Hematopoietic multipotent progenitor cell treated with erythropoietin and hydrocortisone succinate and interleukin-3 and kit ligand, for 15 days (in vitro differentiated cells): Measurements from ENCODE around the gene MRPS18A.

Source experiments
- DNase-seq: peaks from one replicate; pipeline ENCODE4 v3.0.0-alpha.2; 2015; ENCODE audit warnings: low spot score

MRPS18A gene

DNA sequence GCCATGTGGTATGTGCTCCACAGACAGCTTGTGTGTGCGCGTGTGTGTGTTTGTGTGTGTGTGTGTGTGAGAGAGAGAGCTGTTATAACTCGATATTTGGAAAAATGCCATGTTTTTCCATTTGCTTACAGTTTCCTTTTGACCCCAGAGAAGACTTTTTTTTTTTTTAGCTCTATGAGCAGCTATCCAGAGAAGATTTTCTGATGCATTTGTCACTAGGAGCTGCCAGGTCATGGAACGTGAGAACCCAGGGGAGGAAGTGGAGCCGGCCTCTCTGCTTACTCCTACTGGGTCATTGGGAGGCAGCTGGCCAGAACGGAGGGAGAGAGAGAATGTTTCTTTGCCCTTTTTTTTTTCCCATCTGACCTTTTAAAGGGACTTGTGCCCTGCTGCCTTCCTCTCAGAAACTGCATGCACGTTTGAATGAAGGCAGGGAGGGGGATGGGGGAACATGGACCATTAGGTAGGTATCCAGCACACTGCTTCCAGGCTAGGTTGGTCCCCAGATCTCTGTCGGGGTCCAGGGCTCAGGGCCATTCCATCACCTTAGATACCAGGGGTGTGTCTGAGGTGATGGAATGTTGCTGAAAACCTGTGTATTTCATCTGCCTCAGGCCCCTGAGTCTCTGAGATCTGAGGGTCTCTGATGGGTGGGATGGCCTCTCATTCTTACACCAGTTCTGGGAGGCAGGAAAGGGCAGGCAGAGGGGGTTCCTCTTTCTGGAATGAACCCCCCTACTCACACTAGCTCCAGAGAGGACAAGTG, 11.2 kb upstream of the MRPS18A start:
- DNase-seq, result no peak

DNA sequence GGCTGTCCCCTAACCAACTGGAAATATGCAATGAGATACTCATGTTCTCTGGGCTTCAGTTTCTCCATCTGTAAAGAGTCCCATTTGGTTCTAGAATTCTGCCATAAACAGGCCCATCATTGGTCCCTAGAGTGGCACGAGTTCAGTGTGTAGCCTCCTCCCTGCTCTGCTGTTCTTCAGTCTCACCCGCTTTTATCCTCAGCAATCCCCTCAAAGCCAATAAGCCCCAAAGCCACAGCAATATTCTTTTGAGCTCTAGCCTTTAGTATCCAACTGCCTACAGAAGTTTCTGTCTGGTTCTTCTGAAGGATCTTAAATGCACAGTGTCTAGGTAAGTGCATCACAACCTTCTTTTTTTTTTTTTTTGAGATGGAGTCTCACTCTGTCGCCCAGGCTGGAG, 9.8 kb upstream of the MRPS18A start:
- no peak for DNase-seq

DNA sequence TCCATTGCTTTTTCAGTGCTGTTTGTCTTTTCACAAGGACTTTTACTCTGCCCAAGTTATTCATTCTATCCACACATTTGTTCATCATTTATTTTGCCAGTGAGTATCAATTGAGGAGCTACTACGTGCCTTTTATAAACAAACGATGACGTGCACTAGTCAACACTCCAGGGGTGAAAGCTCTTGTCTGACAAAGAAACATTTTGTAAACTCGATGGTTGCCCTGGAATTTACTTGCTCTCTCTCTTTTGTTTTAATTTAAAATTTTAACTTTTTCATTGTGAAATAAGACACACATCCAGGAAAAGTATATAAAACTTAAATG, 8.3 kb upstream of the MRPS18A start:
- DNase-seq, result no peak

DNA sequence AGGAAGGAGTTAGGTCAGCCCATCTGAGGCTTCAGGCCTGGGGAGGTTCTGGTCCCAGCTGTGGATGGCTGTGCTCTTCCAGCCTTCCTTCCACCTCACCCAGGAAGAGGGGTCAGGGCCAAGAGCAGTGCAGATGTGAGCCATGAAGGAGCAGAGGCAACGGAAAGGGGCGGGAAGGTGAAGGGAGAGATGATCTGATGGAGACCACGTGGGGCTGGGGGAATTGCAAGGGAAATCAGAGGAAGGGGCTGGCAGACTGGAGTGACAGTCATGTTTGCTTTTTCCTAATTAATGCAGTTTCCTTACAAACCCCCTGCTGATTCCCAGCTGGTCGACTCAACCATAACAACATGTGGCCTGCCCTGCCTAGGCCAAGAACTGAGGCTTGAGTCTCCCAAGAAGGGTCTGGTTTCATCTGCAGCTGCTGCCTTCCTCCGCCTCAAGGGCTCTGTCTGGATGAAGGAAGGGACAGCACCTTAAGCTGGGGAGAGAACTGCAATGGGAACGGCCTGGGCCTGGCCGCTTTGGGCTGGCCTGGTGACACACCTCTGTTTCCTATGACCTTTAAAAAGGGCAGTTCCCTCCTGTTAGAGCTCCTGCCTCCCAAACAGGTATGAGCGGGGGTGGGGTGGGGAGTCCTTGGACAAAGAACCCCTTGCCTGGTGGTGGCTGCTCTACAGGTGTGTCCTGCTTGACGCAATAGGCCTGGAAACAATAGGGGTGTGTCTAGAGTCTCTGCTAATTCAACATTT, 7.8 kb upstream of the MRPS18A start:
- DNase-seq, result no peak

DNA sequence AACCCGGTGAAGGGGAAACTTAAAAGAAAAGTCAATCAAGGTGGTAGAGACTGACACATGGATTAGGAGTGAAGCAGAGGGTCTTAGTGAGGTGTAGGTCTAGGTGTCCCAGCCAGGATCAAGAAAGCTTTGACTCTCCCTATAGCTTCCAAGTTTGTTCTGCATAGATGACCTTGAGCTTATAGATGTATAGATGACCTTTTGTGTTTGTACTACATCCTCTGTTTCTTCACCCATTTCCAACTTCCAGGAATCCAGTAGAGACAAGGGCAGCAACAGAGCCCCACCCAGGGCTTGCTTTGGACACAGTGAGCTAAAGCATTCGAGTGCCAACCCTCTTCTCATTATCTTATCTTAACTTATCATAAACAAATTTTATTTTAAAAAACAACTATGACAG, 1.8 kb upstream of the MRPS18A start:
- DNase-seq, result no peak

DNA sequence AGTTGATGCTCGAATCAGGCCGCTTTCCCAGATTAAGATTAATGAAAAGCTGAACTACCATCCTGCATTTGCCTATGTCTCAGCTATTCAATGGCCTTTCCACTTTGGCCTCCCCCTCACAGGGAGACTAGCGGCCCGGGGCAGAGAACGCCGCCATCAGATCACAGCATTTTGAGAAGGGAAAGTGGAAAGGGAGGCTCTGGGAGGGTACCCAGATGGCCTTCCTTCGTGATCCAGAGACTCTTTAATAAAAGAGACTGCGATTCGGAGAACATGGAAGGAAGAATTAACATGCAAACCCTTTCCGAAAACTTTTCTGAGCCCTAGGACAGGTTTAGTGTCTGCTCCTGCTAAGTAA, 533 bp downstream of the MRPS18A start:
- DNase-seq, result no peak

DNA sequence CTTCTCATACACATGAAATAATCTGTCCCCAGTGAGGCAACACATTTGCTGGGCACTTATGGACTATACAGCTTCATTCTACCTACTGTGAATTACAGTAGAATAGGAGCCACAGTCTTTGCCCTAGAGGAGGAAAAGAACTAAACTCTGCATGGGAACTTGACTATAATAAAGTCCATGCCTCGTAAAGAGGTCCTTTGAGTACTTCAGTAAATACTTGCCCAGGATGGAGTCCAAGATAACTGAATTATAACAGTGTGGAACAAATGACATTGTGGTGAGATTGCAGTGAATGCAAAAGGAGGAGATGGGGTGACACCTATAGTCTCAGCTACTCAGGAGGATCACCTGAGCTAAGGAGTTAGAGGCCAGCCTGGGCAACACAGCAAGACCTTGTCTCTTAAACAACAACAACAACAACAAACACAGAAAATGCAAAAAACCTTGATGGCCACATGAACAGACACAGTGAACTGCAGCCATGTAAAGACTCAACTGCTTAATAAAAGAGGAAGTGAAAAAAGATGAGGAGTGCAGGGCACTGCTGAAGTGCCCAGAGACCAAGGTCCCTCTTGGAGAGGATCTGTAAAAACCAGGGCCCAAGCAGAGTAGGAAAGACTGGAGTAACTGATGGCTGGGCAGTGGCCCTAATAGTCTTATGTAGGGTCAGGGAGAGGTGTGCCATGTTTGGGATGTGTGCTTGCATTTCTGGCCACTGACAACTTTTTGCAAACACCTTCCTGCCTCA, 3.7 kb downstream of the MRPS18A start:
- DNase-seq, result no peak

DNA sequence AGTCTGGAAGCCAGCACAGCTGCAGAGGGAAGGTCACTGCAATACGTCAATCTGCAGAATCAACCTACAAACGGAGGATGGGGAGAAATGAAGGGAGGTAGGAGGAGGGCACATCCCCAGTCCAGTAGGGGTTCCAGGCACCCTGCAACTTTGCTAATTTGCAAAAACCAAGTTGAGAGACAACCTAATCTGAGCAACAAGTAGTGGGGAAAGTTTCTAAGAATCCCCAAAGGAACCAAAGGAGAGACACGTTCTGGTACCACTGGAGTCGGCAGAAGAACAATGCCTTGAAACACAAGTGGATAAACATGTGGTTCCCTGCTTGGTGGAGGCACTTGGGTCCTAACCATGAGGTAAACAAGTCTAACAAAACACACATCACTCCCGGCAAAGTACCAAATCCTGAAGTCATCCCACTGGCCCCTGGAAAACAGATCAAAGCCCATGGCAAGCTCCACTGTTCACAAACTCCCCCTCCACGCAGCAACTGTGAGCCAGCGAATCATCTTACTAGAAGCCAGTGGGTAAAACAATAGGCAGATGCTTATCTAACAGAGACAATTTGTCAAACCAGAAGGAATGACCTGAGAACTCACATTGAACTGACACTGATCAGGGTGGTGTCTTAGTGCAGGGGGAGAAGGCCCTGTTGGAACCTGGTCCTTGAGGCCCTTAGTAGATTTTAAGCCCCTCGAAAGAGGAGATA, 4.7 kb downstream of the MRPS18A start:
- DNase-seq, result no peak

DNA sequence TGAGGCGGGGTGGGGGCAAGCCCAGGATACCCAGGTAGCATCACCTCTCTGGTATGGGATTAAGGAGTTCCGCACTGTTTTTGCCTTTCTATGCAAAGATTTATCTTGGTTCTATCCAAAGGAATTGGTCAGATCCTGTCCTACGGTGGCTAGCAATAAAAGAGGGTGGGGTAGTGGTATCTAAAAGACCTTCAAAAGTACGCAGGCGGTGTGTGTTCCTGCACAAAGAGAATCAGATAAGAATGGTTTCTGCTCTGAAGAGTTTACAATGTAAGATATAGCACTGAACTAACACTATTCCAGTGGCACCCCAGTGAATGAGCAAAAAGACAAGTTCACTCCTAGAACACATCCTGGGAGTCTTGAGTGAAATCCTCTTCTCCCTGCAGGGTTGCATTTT, 6.3 kb downstream of the MRPS18A start:
- DNase-seq, result no peak

DNA sequence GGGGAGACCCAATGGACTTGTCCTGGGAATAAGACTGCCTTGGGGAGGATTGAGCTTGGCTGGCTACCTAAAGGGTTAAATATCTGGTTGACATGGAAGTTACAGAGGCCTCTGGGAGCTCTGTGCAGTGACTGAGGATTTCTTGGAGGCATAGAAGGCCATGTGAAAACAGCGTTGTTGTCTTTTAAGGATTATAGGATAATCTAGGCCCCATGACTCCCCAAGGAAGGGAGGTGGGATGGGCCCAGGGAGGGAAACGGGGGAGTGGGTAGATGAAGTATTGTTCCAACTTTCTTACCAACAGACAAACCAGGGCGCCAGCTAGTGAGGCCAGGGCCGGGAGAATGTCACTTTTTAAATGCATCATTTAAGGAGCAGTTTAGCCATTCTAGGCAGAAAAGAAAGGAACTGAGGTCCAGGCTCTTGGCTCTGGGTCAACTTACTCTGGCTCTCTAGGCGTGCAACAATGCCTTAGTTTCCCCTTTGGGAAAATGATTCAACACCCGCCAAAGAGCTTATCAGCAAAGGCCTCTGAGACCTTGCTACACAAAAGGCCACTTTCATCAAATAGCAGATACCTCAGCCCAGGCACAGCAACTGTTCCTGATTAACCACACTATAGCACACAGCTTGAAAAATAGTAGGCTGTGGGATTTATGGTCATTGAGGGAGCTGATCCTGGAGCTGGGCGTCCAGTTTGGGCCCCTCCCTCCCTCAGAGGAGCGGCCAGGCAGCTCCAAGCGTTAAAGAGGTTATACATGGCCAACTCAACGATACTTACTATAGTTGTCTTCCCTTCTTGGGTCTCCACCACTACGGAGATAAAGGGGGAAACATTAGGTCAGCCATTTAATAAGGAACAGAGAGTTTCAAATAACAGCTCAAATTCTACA, 7.0 kb downstream of the MRPS18A start:
- DNase-seq, result no peak

DNA sequence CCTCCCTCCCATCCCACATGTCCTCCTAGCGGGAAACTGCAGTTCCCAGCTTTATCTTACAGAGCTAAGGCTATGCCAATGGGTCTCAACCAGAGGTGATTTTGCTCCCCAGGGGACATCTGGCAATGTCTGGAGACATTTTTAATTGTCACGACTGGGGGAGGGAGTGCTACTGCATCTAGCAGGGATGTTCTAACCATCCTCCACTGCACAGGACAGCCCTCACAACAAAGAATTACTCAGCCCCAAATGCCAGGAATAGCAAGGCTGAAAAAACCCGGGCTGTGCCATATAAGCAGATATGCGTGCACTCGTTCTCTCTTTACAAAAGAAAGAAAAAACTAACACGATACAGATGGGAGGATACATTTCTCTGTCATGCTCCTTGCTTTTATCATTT, 8.5 kb downstream of the MRPS18A start:
- DNase-seq, result no peak

DNA sequence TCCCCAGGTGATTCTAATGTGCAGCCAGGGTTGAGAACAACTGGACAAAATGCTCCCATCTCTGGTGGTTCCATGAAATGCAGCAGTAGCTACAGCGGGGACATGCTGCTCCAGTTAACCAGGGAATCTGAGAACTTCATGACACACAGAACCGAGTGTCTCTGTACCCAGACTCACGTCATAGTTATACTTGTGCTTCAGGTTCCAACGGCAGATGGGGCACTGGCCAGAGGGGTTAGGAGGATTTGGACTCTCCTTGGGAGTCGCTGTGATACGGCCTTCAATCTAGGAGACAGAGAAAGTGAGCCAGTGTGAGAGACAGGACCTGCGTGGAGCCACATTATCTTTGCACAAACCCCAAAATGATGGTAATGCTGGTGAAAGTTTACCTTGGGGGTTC, 9.2 kb downstream of the MRPS18A start:
- DNase-seq, result no peak

DNA sequence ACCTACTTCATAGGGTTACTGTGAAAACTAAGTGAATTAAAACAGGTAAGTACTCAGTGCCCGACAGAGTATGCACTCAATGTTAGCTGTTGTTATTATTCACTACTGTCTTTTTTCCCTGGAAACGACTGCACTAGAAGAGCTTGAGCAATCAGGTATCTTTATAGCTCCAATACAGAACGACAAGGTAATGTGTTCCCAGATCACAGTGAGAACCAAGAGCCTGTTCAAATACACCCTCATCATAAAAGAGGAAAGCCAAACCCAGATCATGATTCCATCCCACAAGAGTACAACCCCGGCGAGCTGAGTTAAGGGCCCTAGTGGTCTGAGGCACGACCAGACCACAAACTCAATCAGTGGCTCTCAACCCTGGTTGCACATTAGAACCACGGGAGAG, 9.8 kb downstream of the MRPS18A start:
- no peak for DNase-seq

DNA sequence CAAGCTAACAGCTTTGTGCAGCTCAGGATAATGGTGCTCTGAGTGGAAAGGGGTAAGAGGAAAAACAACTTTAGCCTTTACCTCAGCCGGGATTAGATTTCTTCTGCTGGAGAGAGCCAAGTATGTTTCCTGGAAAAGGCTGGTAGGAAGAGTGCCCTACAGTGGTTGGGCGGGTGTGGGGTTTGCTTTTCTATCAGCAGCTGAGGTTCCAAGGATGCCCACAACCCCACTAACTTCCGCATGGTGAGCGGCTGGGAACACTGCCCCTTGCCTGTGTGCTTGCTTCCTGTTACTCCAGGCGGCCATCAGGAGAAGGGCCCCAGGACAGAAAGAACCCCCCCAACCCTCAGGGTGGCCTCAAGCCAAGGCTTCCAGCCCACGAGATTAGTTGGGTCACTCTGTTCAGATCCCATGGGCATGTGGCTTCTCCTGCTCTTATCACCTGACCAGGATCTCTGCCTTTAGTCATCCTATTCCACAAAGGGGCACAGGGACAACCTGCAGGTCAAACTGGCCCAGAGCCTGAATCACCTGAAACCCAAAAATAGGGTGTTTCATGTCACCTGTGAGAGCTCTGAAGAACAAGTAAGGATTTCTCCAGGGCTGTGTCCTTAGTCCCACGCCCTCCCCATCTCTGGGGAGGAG, 10.5 kb downstream of the MRPS18A start:
- no peak for DNase-seq

DNA sequence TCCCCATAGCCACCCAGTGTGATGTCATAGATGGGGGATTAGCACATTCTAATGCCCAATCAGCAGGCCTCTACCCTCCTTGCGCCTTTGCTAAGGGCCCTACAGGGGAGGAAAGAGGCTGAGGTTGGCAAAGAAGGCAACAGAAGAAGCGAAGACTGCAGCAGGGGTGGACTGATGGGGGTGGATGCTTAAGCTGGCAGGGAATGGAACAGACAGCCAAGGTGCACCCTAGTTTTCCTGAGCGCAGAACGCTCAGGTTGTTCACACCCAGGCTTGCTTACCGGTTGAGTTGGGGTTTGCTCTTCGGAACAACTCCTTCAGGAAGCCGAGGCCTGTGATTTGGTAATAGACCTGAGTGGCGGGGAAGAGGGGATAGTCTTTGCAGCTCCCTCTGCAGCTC, 12.7 kb downstream of the MRPS18A start:
- DNase-seq, result no peak

DNA sequence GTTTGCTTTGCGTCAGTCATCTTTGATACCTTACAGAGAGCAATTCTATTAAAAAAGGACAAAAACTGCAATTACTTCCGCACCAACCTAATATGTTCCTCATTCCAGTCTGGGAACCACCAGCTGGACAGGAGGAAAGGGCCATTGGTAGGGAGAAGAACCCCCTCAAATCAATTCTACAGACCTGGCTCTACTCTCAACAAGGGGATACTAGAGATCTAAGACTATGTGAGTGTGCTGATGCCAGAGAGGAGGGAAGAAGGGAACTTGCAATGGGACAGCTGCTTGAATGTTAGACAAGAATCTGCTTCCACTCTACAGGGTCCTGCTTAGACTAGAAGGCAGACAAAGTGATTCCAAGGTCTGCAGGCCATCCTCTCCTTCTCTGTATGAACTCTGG, 13.3 kb downstream of the MRPS18A start:
- no peak for DNase-seq

DNA sequence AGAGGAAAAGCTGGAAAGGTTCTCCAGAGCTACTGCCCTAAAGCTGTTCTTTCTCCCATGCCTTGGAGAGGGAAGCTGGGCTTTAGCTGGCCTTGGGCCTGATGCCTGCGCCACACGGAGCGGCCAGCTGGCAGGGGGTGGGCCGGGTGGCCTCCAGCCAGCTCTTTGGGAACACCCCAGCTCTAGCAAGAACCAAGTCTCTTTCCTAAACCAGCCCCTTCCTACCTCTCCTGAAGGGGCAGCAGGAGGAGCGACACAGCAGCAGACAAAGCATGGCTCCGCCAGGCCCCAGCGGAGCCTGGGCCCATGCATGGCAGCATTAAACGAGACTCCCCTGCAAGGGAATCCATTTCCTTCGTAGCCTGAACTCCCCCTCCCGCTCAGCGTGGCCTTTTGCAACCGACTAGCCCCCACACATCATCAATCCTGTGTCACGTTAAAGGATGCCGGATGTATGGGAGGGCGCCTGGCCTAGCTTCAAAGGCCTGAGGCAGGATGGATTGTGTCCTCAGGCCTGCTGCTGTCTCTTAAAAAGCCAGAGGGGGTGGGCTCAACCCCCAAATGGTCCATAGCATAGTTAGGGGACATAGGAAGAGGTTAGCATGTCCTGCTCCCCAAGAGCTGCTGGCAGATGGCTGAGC, 14.0 kb downstream of the MRPS18A start:
- DNase-seq, result no peak

DNA sequence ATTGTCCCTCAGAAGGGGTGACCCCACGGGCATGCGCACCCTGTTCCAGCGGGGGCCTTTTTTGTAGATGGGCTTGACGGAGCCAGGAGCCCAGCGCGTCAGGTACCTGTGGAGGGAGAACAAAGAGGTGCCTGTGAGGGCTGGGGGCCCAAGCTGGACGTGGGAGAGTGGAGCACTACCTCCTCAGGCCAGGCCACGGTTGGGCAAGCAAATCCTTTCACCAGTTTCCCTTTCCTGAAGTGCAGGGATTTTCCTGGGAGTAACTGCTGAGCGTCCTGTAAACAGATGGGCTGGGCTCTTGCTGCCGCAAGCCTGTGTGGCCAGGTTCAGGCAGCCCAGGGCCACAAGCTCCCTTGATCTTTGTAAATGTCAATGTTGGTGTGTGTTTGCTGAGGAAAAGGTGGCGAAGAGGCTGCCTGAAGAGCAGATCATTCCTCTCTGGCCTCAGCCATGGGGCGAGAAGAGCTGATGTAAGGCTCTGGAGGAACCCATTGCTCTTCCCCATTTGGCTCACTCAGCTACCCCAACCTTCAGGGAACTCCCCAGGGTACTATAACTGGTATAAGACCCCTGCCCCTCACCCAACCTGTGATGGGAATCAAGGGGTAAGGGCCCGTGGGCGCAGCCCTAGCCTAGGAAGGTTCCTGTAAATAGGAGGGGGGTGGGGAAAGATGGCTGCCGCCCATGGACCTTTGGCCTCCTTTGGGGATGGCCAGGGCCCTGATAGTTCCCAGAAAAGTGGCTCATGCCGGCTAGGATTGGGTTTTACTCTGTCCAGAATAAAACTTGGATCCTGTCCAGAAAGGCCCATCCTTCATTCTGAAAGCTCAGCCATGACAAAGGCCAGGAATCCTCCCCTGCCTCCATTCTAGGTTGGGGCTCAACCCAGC, 15.5 kb downstream of the MRPS18A start:
- DNase-seq, result no peak

DNA sequence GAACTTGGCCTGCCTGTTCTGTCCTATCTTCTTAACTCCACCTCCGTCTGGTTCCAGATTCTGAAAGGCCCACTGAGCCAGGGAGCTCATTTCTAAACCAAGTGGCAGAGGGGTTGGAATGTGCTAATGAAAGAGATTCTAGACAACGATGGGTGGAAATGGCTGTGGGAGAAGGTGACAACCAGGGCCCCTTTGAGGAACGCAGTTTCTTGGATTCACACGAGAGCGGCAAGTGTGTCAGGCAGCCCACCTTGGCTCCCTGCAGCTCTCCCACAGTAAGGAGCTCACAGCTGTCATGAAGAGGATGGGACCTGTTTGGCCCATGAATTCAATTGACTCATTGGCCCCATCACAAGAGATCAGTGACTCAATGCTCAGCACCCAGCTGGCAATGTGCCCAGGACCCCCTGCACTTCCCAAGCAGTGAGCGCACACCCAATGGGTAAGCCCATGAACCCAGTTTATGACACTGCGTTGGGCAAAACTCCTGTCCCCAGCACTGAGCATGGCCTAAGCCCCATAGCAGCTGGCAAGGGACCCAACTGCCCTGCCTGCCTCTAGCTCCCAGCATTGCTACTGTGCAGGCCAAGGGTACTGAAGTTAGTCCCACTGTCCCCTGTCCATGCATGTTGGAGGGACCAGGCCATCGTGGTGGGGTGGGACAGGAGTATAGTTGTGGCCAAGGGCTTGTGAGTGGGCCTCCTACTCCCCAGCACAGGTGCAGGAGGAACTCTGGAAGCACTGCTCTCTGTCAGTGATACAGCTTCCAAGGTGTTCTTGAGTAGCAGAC, 16.4 kb downstream of the MRPS18A start:
- DNase-seq, result no peak
